PC-9 (cell line): Measurements from ENCODE around the gene MYMX. TPM values are rescaled to one million over a fixed set of nuclear protein-coding genes. Genes with fewer than 3 reads are reported as not detected.
A peak's percentile ranks its signal among the peaks of the same experiment; 100 is the strongest.

Experiments
- BruUV-seq: library from RNA; stranded (reverse); fragments of 400-500 nt; replicated peaks from 2 replicates; lab custom pipeline; 2021; lab: Mats Ljungman, UMichigan
- CTCF ChIA-PET: fragments of 300-600 bp; sonication (Branson Sonifier 250); formaldehyde crosslinking; loops from one replicate; lab custom pipeline; 2022; ENCODE audit warnings: antibody characterized with exemption; lab: Charles Lee
- POLR2A ChIA-PET: fragments of 300-600 bp; sonication (Branson Sonifier 250); formaldehyde crosslinking; loops from one replicate; lab custom pipeline; 2022; ENCODE audit warnings: antibody characterized with exemption; ENCODE audit not compliant: unreplicated experiment; lab: Charles Lee
- DNase-seq, 2 experiments: peaks; one replicate each; pipeline versions ENCODE4 v3.0.0 to v3.0.0-alpha.2; 2015 to 2022; ENCODE audit warnings: mixed read lengths in 1 of 2
- H2AFZ ChIP-seq: fragments of 200-600 bp; sonication (generic); 2 replicates; pipeline ENCODE4 v1.8.1; 2017; ENCODE audit warnings: antibody characterized with exemption
- H3F3A ChIP-seq: fragments of 200-600 bp; sonication (generic); 2 replicates; pipeline ENCODE4 v1.8.1; 2017; ENCODE audit warnings: antibody characterized with exemption, mild to moderate bottlenecking, low read depth; ENCODE audit not compliant: insufficient read depth
- H3K27ac ChIP-seq: fragments of 200-600 bp; sonication (generic); 2 replicates; pipeline ENCODE4 v1.6.1; 2016; ENCODE audit warnings: mixed run types
- H3K27me3 ChIP-seq: fragments of 200-600 bp; sonication (generic); 2 replicates; pipeline ENCODE4 v1.6.1; 2016; ENCODE audit warnings: low read depth, mixed run types; ENCODE audit not compliant: insufficient read depth
- H3K36me3 ChIP-seq: fragments of 200-600 bp; sonication (generic); 2 replicates; pipeline ENCODE4 v1.6.1; 2016; ENCODE audit warnings: low read depth, mixed run types
- H3K4me1 ChIP-seq: fragments of 200-600 bp; sonication (generic); replicated peaks from 2 replicates; pipeline ENCODE4 v1.6.1; 2016; ENCODE audit warnings: mixed run types; ENCODE audit not compliant: insufficient read depth
- H3K4me2 ChIP-seq: fragments of 200-600 bp; sonication (generic); 2 replicates; pipeline ENCODE4 v1.6.1; 2017; ENCODE audit warnings: mixed run types
- H3K4me3 ChIP-seq: fragments of 200-600 bp; sonication (generic); 2 replicates; pipeline ENCODE4 v1.6.1; 2016; ENCODE audit warnings: mixed run types
- H3K79me2 ChIP-seq: fragments of 200-600 bp; sonication (generic); 2 replicates; pipeline ENCODE4 v1.6.1; 2017; ENCODE audit warnings: low read depth, mixed run types
- H3K9me2 ChIP-seq: fragments of 200-600 bp; sonication (generic); 2 replicates; pipeline ENCODE4 v1.8.1; 2017; ENCODE audit warnings: mild to moderate bottlenecking; ENCODE audit not compliant: insufficient read depth
- H3K9me3 ChIP-seq: fragments of 200-600 bp; sonication (generic); 2 replicates; pipeline ENCODE4 v1.8.1; 2016; ENCODE audit warnings: low read depth; ENCODE audit not compliant: insufficient read depth
- H4K20me1 ChIP-seq: fragments of 200-600 bp; sonication (generic); 2 replicates; pipeline ENCODE4 v1.8.1; 2017; ENCODE audit not compliant: insufficient read depth
- CTCF ChIP-seq: fragments of 200-600 bp; sonication (generic); conservative IDR thresholded peaks from 2 replicates; pipeline ENCODE4 v1.6.1; 2017; ENCODE audit warnings: mixed run types, antibody characterized with exemption, mild to moderate bottlenecking, moderate library complexity
- EZH2 ChIP-seq: fragments of 200-600 bp; sonication (generic); IDR thresholded peaks from 2 replicates; pipeline ENCODE4 v1.8.0; 2017; ENCODE audit warnings: antibody characterized with exemption, low read depth
- intact Hi-C: fragments of 100-400 bp; cut with micrococcal nuclease; formaldehyde crosslinking; loops from one replicate; pipeline ENCODE4 v1.10.0; 2022; ENCODE audit not compliant: unreplicated experiment
- total RNA-seq: library from RNA; stranded (reverse); gene quantifications from 2 replicates; pipeline ENCODE4 v1.2.3, GENCODE V29; 2021

The MYMX gene
- total RNA-seq, 1 experiment from 2014 or later: not detected

DNA sequence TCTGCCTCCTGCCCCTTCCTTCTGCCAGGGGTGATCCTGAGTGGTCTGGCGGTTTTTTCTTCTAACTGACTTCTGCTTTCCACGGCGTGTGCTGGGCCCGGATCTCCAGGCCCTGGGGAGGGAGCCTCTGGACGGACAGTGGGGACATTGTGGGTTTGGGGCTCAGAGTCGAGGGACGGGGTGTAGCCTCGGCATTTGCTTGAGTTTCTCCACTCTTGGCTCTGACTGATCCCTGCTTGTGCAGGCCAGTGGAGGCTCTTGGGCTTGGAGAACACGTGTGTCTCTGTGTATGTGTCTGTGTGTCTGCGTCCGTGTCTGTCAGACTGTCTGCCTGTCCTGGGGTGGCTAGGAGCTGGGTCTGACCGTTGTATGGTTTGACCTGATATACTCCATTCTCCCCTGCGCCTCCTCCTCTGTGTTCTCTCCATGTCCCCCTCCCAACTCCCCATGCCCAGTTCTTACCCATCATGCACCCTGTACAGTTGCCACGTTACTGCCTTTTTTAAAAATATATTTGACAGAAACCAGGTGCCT, 16.9 kb downstream of the MYMX start:
- Histone ChIP-seq H3K27ac (no peak overlapping the region), H3K4me1 (peaks cover 17% of the 10 kb centered on the region), H4K20me1 (no peaks in the 10 kb centered on the region), H3K9me2 (no peaks in the 10 kb centered on the region), H3K79me2 (no peaks in the 10 kb centered on the region), H3K4me3 (no peak overlapping the region), H3K4me2 (no peak overlapping the region), H2AFZ (no peak overlapping the region), H3K36me3 (no peaks in the 10 kb centered on the region), H3K9me3 (no peaks in the 10 kb centered on the region), H3F3A (peaks cover 25% of the 10 kb centered on the region), H3K27me3 (no peaks in the 10 kb centered on the region)
- intact Hi-C loops: loop anchor here (1.0 kb wide), 3 partner anchors 9 to 137 kb away; no protein-coding TSS in a partner anchor
- TF ChIP-seq CTCF (no peak), EZH2 (no peak)
- BruUV-seq: no TSS peak
- CTCF ChIA-PET: interaction anchor here (1.0 kb wide), 1 partner anchor 26 kb away, joined by 3 read pairs; no protein-coding TSS in a partner anchor
- POLR2A ChIA-PET: no interaction called here
- no peak for DNase-seq

DNA sequence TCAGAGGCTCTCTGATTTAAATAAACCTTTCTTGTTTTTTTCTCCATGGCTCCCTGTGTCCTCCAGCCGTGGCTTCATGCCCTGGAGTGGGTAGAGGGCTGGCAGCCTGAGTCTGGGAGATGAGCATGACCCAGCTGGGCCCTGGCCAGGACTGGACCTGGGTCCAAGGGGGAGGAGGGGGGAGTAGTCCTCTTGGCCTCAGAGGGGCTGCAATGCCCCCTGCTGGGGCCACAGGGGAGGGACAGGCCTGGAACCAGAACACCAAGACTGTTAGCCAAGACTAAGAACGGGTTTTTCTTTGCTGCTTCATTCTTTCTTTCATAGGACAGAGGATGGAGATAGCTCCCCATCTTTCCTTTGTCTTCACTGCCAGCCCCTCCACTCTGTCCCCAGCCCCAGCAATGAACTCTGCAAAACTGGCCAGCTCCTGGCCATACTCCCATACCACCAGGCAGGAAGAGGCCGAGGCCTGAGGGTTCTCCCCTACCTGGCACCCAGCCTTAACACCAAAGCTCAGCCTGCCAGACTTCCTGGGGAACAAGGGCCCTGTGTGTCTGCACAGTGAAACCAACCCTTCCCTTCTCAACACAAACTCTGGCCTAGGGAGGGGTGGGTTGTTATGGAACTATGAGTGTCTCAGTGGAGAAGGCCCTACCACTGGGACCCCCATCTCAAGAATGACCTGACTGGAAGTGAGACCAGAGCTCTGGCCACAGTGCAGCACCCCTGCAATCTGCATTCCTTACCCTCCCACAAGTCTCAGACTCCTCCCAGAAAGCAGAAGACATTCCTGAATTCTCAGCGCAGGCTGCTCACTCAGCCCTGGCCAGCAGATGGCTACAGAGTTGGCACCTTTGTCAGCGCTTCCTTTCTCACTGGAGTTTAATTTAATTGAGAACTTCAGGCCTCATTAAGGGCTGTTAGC, 17.6 kb downstream of the MYMX start:
- intact Hi-C loops: loop anchor here (1.0 kb wide), 3 partner anchors 10 to 138 kb away; no protein-coding TSS in a partner anchor
- H3K4me2 ChIP-seq: no peak overlapping the region
- no peaks in the 10 kb centered on the region for H3K36me3 ChIP-seq
- no peaks in the 10 kb centered on the region for H3K79me2 ChIP-seq
- H3K27ac ChIP-seq: no peak overlapping the region
- peak; percentile 34 to 57 for DNase-seq
- no peaks in the 10 kb centered on the region for H4K20me1 ChIP-seq
- peak; percentile 81 for TF ChIP-seq CTCF
- no peak for TF ChIP-seq EZH2
- no peak overlapping the region for H3K4me3 ChIP-seq
- H3F3A ChIP-seq: peaks cover 27% of the 10 kb centered on the region
- peaks cover 17% of the 10 kb centered on the region for H3K4me1 ChIP-seq
- ChIA-PET CTCF (interaction anchor here (0.5 to 1.3 kb wide), 5 partner anchors 10 to 141 kb away, joined by 3 to 8 read pairs (median 3); partner anchors contain the start of gene SLC29A1), POLR2A (no interaction called here)
- H2AFZ ChIP-seq: no peak overlapping the region
- no TSS peak for BruUV-seq
- H3K9me3 ChIP-seq: no peaks in the 10 kb centered on the region
- H3K9me2 ChIP-seq: no peaks in the 10 kb centered on the region
- no peaks in the 10 kb centered on the region for H3K27me3 ChIP-seq

DNA sequence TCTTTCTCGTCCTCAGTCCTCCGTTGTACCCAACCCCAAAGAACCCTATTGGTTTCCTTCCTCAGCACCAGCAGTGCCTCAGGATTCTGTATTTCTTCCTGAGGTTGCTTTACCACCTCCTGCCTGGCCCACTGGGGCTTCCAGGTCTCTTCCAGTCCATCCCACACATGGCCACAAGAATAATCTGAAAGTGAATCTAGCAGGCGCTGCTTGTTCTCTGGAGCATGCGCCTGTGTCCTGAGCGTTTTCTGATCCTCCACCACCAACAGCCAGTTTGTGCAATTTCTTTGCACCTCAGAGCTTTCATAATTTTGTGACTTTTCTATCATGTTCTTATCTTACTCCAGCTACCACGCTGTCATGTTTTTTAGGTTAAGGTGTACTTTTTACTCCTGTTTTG, 18.5 kb downstream of the MYMX start:
- no peak overlapping the region for H3K27ac ChIP-seq
- H3K9me3 ChIP-seq: no peaks in the 10 kb centered on the region
- no peaks in the 10 kb centered on the region for H3K36me3 ChIP-seq
- H2AFZ ChIP-seq: no peak overlapping the region
- TF ChIP-seq EZH2: no peak
- no peak for TF ChIP-seq CTCF
- ChIA-PET POLR2A (no interaction called here), CTCF (interaction anchor here (0.5 to 1.3 kb wide), 4 partner anchors 11 to 36 kb away, joined by 3 to 6 read pairs (median 3); partner anchors contain the start of genes HSP90AB1 and SLC29A1)
- H4K20me1 ChIP-seq: no peaks in the 10 kb centered on the region
- H3K4me2 ChIP-seq: no peak overlapping the region
- no peak overlapping the region for H3K4me3 ChIP-seq
- no peaks in the 10 kb centered on the region for H3K79me2 ChIP-seq
- no peaks in the 10 kb centered on the region for H3K9me2 ChIP-seq
- intact Hi-C loops: no loop called here
- no peak for DNase-seq
- no TSS peak for BruUV-seq
- H3K4me1 ChIP-seq: peaks cover 17% of the 10 kb centered on the region
- H3K27me3 ChIP-seq: no peaks in the 10 kb centered on the region
- peaks cover 27% of the 10 kb centered on the region for H3F3A ChIP-seq
